Spleen (tissue), 11 donors: ENCODE measurements around the gene FOXQ1. TPM values are rescaled to one million over a fixed set of nuclear protein-coding genes. Genes with fewer than 3 reads are reported as not detected.
"Not testable (repeated sequence)": the region's sequence is repeated elsewhere in the genome, so short reads cannot be mapped to it uniquely, and the experiment has no call there.

Experiments used
- DNase-seq: peaks from one replicate; pipeline ENCODE4 v3.0.0-alpha.2; 2020
- H3K27ac ChIP-seq, 8 donors: fragments of 200-600 bp; sonication (generic) in 7 of 8; 1 replicate in 4 of 8; 2 replicates in 4 of 8; pipeline versions ENCODE4 v1.5.0 to v1.8.0; 2016 to 2021; ENCODE audit warnings: inconsistent platforms in 4 of 8, mild to moderate bottlenecking in 4 of 8, moderate library complexity in 1 of 8
- H3K27me3 ChIP-seq, 7 donors: fragments of 200-600 bp; sonication (generic) in 6 of 7; replicated peaks in 1 of 7; 1 replicate in 4 of 7; 2 replicates in 3 of 7; pipeline versions ENCODE4 v1.5.0 to v1.8.0; 2016 to 2021; ENCODE audit warnings: inconsistent platforms in 3 of 7, mild to moderate bottlenecking in 1 of 7
- H3K36me3 ChIP-seq, 6 donors: fragments of 200-600 bp; sonication (generic) in 5 of 6; 1 replicate in 4 of 6; 2 replicates in 2 of 6; pipeline versions ENCODE4 v1.5.0 to v1.8.0; 2016 to 2021; ENCODE audit warnings: inconsistent platforms in 2 of 6
- H3K4me1 ChIP-seq, 6 donors: fragments of 200-600 bp; sonication (generic) in 5 of 6; 1 replicate in 3 of 6; 2 replicates in 3 of 6; pipeline versions ENCODE4 v1.5.0 to v1.8.0; 2016 to 2021; ENCODE audit warnings: inconsistent platforms in 3 of 6
- H3K4me3 ChIP-seq, 8 donors: fragments of 200-600 bp; sonication (generic) in 7 of 8; 1 replicate in 4 of 8; 2 replicates in 4 of 8; pipeline versions ENCODE4 v1.5.0 to v1.8.0; 2016 to 2021; ENCODE audit warnings: inconsistent platforms in 4 of 8, mild to moderate bottlenecking in 4 of 8, moderate library complexity in 2 of 8
- H3K9me3 ChIP-seq, 8 donors: fragments of 200-600 bp; sonication (generic) in 7 of 8; 1 replicate in 4 of 8; 2 replicates in 4 of 8; pipeline versions ENCODE4 v1.5.0 to v1.8.0; 2016 to 2021; ENCODE audit warnings: inconsistent platforms in 4 of 8
- POLR2A ChIP-seq, 3 donors: fragments of 450-650 bp; IDR thresholded peaks; one replicate each; pipeline ENCODE4 v1.5.1; 2017; ENCODE audit warnings: antibody characterized with exemption in 3 of 3, mild to moderate bottlenecking in 1 of 3
- POLR2AphosphoS5 ChIP-seq, 3 donors: sonication (generic); formaldehyde crosslinking; IDR thresholded peaks; one replicate each; pipeline ENCODE4 v1.5.1; 2017; ENCODE audit warnings: antibody characterized with exemption in 3 of 3
- WGBS, 5 donors: extraction: QIAGEN DNeasy Blood & Tissue Kit in 3 of 5; methylation state at CpG; one replicate each; pipeline versions ENCODE4 v1.1.5 to v1.1.7; 2013 to 2018; 5-methylcytosine and 5-hydroxymethylcytosine counted together
- intact Hi-C: fragments of 100-400 bp; cut with DNase I; formaldehyde crosslinking; loops from one replicate; pipeline ENCODE4 v1.15.0; 2023; ENCODE audit warnings: low total_unique reads
- polyA plus RNA-seq, 3 donors: library from polyadenylated mRNA; stranded (reverse); fragments of 200-250 nt; gene quantifications; one replicate each; pipeline ENCODE4 v1.2.1, GENCODE V29; 2013
- total RNA-seq, 7 donors: library from RNA; depleted of rRNA in 3 of 7; stranded (reverse); fragments of >200 nt in 3 of 7; fragmentation: NEBNext Ultra II Directional in 4 of 7; extraction: Animal tissue kit (Norgen Biotek cat#: 25700) in 4 of 7; gene quantifications; one replicate each; pipeline versions ENCODE4 v1.1.0 to v1.2.1, GENCODE V29; 2016 to 2021
- TF ChIP-seq, protein P1 (sequence below), 11 experiments: fragments of 200-600 bp in 7 of 11; fragments of 450-650 bp in 4 of 11; sonication (generic) in 4 of 11; IDR thresholded peaks in 8 of 11; conservative IDR thresholded peaks in 3 of 11; 1 replicate in 7 of 11; 2 replicates in 4 of 11; pipeline versions ENCODE4 v1.4.0 to v1.8.0; 2016 to 2021; ENCODE audit warnings: antibody characterized with exemption in 11 of 11, inconsistent platforms in 4 of 11, mild to moderate bottlenecking in 1 of 11
- donor health status: healthy with polysubstance abuse.
- donor health status: DM: no; HTN: no; CAD: no; lungs with moderate emphysema.
- donor health status: DM: no; HTN: no; CAD: no.
- donor health status: Bipolar disorder and iron deficiency.
- donor health status: healthy.
- donor health status: DM: no; HTN: no; CAD: no.
- donor health status: DM: yes; HTN: yes; CAD: no.

Gene FOXQ1
- total and polyA plus RNA-seq, 10 donors: 0.10 to 0.33 (median 0.17) TPM; not detected in 4

DNA sequence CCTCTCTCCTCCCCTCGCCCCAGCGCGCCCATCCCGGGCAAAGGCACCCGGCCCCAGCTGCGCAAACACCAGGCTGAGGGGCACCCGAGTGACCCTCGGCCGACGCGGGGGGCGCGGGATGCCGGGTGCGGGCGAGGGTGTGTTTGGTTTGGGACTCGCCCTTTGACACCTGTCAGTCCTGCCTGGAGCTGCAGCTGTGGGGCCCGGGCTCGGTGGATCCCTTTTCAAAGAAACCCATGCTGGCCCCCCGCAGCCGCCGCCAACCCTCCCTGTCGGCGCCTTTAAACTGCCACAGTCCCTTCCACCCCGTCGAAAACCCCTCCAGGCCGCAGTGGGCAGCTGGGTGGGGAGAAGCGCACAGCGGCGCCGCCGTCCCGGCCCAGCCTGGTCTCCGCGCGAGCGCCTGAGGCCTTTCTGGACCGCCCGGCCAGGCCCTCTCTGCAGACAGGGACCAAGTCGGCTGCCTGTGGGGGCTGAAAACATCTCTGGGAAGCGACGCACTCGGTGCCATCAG lies 5.5 kb downstream of the FOXQ1 start:
- Histone ChIP-seq H3K36me3 (no peaks in the 10 kb centered on the region), H3K27me3 (peaks cover 0 to 52% (median 38%) of the 10 kb centered on the region in 7 donors), H3K9me3 (peaks cover 0 to 7% (median 0%) of the 10 kb centered on the region in 8 donors), H3K4me3 (no peak overlapping the region), H3K4me1 (peaks cover 3 to 26% (median 16%) of the 10 kb centered on the region in 6 donors), H3K27ac (no peak overlapping the region)
- no peak for DNase-seq
- intact Hi-C loops: loop anchor here (10.0 kb wide), 1 partner anchor 523 kb away; no protein-coding TSS in a partner anchor
- 50 to 98% (median 68%) methylated on average over 7 to 43 of the region's 43 CpGs for WGBS, 5 donors
- TF ChIP-seq POLR2AphosphoS5 (IDR thresholded peaks at IDR 0.05) (no peak), POLR2A (IDR thresholded peaks at IDR 0.05) (no peak)
- TF ChIP-seq, protein P1, sequence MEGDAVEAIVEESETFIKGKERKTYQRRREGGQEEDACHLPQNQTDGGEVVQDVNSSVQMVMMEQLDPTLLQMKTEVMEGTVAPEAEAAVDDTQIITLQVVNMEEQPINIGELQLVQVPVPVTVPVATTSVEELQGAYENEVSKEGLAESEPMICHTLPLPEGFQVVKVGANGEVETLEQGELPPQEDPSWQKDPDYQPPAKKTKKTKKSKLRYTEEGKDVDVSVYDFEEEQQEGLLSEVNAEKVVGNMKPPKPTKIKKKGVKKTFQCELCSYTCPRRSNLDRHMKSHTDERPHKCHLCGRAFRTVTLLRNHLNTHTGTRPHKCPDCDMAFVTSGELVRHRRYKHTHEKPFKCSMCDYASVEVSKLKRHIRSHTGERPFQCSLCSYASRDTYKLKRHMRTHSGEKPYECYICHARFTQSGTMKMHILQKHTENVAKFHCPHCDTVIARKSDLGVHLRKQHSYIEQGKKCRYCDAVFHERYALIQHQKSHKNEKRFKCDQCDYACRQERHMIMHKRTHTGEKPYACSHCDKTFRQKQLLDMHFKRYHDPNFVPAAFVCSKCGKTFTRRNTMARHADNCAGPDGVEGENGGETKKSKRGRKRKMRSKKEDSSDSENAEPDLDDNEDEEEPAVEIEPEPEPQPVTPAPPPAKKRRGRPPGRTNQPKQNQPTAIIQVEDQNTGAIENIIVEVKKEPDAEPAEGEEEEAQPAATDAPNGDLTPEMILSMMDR (IDR thresholded peaks at IDR 0.05 in 8 of 11, conservative IDR thresholded peaks at IDR 0.05 in 3 of 11): no peak

DNA sequence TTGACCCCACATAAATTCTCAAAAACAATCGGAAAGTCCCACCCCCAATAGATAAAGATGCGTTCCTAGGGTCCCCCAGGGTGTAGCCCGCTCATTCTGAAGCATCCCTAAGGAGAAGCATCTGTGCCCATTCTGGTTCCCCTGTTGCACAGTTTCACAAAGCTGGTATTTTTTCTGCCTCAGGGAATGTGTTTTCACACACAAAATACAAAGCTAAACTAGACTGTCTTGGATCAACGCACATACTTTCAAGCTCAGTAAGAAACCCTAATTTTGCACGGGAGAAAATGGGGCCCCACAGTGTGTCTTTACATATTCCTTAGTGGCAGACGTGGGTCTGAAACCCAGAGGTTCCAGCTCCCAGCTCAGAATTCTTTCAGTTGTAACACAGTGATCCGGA lies 6.1 kb downstream of the FOXQ1 start:
- 74 to 93% (median 79%) methylated on average over 6 to 7 of the region's 7 CpGs for WGBS, 5 donors
- intact Hi-C loops: loop anchor here (10.0 kb wide), 1 partner anchor 523 kb away; no protein-coding TSS in a partner anchor
- peaks cover 0 to 52% (median 32%) of the 10 kb centered on the region in 7 donors for H3K27me3 ChIP-seq

DNA sequence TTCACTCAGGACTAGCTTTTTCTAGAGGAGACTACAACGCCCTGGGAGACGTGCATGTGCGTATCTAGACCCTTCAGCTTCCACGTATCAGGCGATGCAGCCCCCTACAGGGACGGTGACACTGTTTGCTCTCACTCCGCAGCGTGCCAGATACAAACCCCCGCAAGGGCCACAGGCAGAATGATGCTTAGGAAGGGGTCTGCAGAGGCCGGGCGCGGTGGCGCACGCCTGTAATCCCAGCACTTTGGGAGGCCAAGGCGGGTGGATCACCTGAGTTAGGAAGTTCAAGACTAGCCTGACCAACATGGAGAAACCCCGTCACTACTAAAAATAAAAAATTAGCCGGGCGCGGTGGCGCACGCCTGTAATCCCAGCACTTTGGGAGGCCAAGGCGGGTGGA lies 6.7 kb downstream of the FOXQ1 start:
- intact Hi-C loops: loop anchor here (10.0 kb wide), 1 partner anchor 524 kb away; no protein-coding TSS in a partner anchor

More for the DNA sequence above, 6.1 kb downstream of the FOXQ1 start:
- TF ChIP-seq POLR2A (IDR thresholded peaks at IDR 0.05) (no peak), POLR2AphosphoS5 (IDR thresholded peaks at IDR 0.05) (no peak)
- TF ChIP-seq, protein P1 (IDR thresholded peaks at IDR 0.05 in 8 of 11, conservative IDR thresholded peaks at IDR 0.05 in 3 of 11): no peak
- H3K4me1 ChIP-seq: peaks cover 0 to 20% (median 10%) of the 10 kb centered on the region in 6 donors
- H3K36me3 ChIP-seq: no peaks in the 10 kb centered on the region
- no peak for DNase-seq
- H3K9me3 ChIP-seq: peaks cover 0 to 4% (median 0%) of the 10 kb centered on the region in 8 donors
- no peak overlapping the region for H3K27ac ChIP-seq
- no peak overlapping the region for H3K4me3 ChIP-seq

DNA sequence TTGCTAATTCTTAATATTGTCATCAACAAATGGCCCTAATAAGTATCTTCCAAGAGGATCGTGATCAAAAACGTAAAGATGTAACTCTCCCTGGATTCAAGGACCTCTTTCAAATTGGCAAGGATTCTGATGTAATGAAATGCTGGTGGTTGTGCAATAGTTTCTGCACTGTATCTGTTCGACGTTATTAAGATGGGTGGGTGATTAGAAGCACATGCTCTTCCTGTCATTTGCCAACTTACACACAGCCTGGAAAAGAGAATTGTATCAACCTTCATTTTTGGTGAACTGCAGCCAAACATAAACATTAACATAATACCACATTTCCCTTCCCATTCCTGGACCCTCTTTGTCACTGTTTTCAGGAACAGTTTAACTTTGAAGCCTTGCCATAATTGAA lies 9.8 kb downstream of the FOXQ1 start:
- no peak overlapping the region for H3K4me3 ChIP-seq
- H3K4me1 ChIP-seq: no peaks in the 10 kb centered on the region
- intact Hi-C loops: no loop called here
- no peak for DNase-seq
- WGBS, 5 donors: 4 to 22% (median 12%) methylated on average over 4 of the region's 4 CpGs
- H3K27ac ChIP-seq: no peak overlapping the region
- TF ChIP-seq POLR2A (IDR thresholded peaks at IDR 0.05) (no peak), POLR2AphosphoS5 (IDR thresholded peaks at IDR 0.05) (no peak)
- TF ChIP-seq, protein P1 (IDR thresholded peaks at IDR 0.05 in 8 of 11, conservative IDR thresholded peaks at IDR 0.05 in 3 of 11): no peak
- no peaks in the 10 kb centered on the region for H3K36me3 ChIP-seq
- peaks cover 0 to 4% (median 0%) of the 10 kb centered on the region in 8 donors for H3K9me3 ChIP-seq
- H3K27me3 ChIP-seq: peaks cover 0 to 42% (median 5%) of the 10 kb centered on the region in 7 donors

More for the DNA sequence above, 6.7 kb downstream of the FOXQ1 start:
- peaks cover 0 to 50% (median 31%) of the 10 kb centered on the region in 7 donors for H3K27me3 ChIP-seq
- not testable (repeated sequence) for H3K9me3 ChIP-seq, H3K4me3 ChIP-seq, DNase-seq, H3K36me3 ChIP-seq, H3K27ac ChIP-seq
- peaks cover 0 to 19% (median 10%) of the 10 kb centered on the region in 6 donors for H3K4me1 ChIP-seq
- WGBS, 5 donors: 85 to 94% (median 89%) methylated on average over 15 of the region's 22 CpGs
